Panc1 (cell line): ENCODE measurements around the gene PF4V1. TPM values are rescaled to one million over a fixed set of nuclear protein-coding genes. Genes with fewer than 3 reads are reported as not detected.

Experiments used
- ATAC-seq: fragments of 200-7000 bp; cut with Tn5 transposase; 2 replicates; pipeline ENCODE4 v1.9.1; 2020; ENCODE audit warnings: mild to moderate bottlenecking, moderate library complexity
- BruUV-seq: library from RNA; stranded (reverse); fragments of 400-500 nt; replicated peaks from 2 replicates; lab custom pipeline; 2021; lab: Mats Ljungman, UMichigan
- CTCF ChIA-PET: fragments of 300-600 bp; sonication (Branson Sonifier 250); formaldehyde crosslinking; loops from one replicate; lab custom pipeline; 2022; ENCODE audit warnings: antibody characterized with exemption; lab: Charles Lee
- POLR2A ChIA-PET: fragments of 300-600 bp; sonication (Branson Sonifier 250); formaldehyde crosslinking; loops from one replicate; lab custom pipeline; 2022; ENCODE audit warnings: antibody characterized with exemption; lab: Charles Lee
- DNase-seq: peaks from one replicate; pipeline ENCODE4 v3.0.0-alpha.2; 2010; ENCODE audit warnings: low read depth, low spot score
- H3K27ac ChIP-seq: 2 replicates; pipeline ENCODE4 v1.5.1; 2011; ENCODE audit warnings: mild to moderate bottlenecking, low read length, inconsistent platforms
- H3K27me3 ChIP-seq: fragments of 200-500 bp; sonication (Bioruptor generic); 2 replicates; pipeline ENCODE4 v1.6.0; 2014; ENCODE audit warnings: low read length, inconsistent platforms; ENCODE audit not compliant: control insufficient read depth, insufficient read depth
- H3K36me3 ChIP-seq: fragments of 200-500 bp; sonication (Bioruptor generic); 2 replicates; pipeline ENCODE4 v1.5.1; 2014; ENCODE audit warnings: inconsistent platforms, mild to moderate bottlenecking, low read length, moderate library complexity; ENCODE audit not compliant: control insufficient read depth, insufficient read depth
- H3K4me1 ChIP-seq: 2 replicates; pipeline ENCODE4 v1.5.1; 2011; ENCODE audit warnings: inconsistent platforms, mild to moderate bottlenecking, low read length, moderate library complexity; ENCODE audit not compliant: control insufficient read depth, insufficient read depth
- H3K4me3 ChIP-seq, 2 experiments: 2 replicates each; pipeline ENCODE4 v1.5.1; 2011 to 2012; ENCODE audit warnings: low read depth in 2 of 2, low read length in 2 of 2, mild to moderate bottlenecking in 2 of 2, inconsistent platforms in 1 of 2, moderate library complexity in 1 of 2
- H3K9me3 ChIP-seq: fragments of 200-500 bp; sonication (Bioruptor generic); 2 replicates; pipeline ENCODE4 v1.5.1; 2014; ENCODE audit warnings: low read depth, mild to moderate bottlenecking, inconsistent platforms, low read length, moderate library complexity; ENCODE audit not compliant: control insufficient read depth, insufficient read depth
- CTCF ChIP-seq: fragments of 450-650 bp; IDR thresholded peaks from 2 replicates; pipeline ENCODE4 v1.5.1; 2017; ENCODE audit warnings: mild to moderate bottlenecking
- POLR2AphosphoS5 ChIP-seq: IDR thresholded peaks from 2 replicates; pipeline ENCODE4 v1.6.1; 2012; ENCODE audit warnings: mild to moderate bottlenecking, low read depth, low read length, moderate library complexity
- REST ChIP-seq, 2 experiments: IDR thresholded peaks; 2 replicates each; pipeline ENCODE4 v1.6.1; 2011 to 2012; ENCODE audit warnings: low read depth in 2 of 2, control low read depth in 1 of 2, low read length in 1 of 2, mild to moderate bottlenecking in 1 of 2, moderate library complexity in 1 of 2; ENCODE audit not compliant: insufficient read depth in 1 of 2
- SIN3A ChIP-seq: IDR thresholded peaks from 2 replicates; pipeline ENCODE4 v1.6.1; 2012; ENCODE audit warnings: low read depth, mild to moderate bottlenecking, low read length, moderate library complexity, borderline replicate concordance; ENCODE audit not compliant: insufficient read depth
- TCF7L2 ChIP-seq: IDR thresholded peaks from 2 replicates; pipeline ENCODE4 v1.6.1; 2011; ENCODE audit warnings: mild to moderate bottlenecking, low read depth, low read length, inconsistent platforms
- in situ Hi-C: cut with HindIII; loops from 2 replicates; pipeline ENCODE4 v1.10.0; 2016; ENCODE audit warnings: low sequenced_read_pairs, low pct_unique_long_range_greater_than_20kb
- intact Hi-C: fragments of 100-400 bp; cut with micrococcal nuclease; formaldehyde crosslinking; loops from one replicate; pipeline ENCODE4 v1.10.0; 2022; ENCODE audit not compliant: unreplicated experiment
- total RNA-seq: library from RNA; stranded (reverse); gene quantifications from one replicate; pipeline ENCODE4 v1.2.1, GENCODE V29; 2021; ENCODE audit not compliant: unreplicated experiment

The PF4V1 gene
- total RNA-seq, 1 experiment from 2014 or later: 0.51 TPM

DNA sequence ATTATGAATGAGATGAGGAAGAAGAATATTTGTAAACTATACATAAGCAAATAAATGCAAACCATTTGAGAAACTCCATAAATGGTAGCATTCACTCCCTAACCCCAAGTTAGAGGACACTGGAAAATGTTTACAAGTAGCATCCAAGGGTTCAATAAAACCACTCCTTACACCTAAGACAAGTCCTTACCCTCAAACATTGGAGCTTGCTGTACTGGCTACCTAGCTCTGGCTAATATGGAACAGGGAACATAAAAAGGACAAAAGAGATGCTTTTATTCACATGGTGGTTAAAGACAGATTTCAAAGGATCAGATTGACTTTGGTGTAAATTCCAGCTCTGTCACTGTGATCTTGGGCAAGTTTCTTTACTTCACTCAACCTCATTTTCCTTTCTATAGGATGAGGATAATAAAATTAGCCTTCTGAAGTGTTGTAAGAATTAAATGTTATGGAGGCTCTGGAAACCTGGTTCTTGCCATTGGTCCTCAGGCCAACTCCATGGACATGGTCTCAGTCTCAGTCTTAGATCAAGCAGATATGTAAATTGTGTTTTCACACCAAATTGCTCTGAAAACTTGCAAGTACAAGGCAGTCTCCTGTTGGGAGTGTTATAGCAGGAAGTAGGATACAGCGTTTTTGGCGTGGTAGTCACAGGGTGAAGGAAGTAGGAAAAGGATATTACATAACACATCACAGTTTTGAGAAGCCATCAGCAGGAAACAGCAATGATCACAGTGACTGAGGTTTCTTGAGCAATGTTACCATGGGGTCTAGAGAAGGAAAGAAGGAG, 19.4 kb downstream of the PF4V1 start:
- BruUV-seq: no TSS peak
- intact Hi-C loops (loop anchor here (5.0 kb wide), 1 partner anchor 45 kb away; no protein-coding TSS in a partner anchor), in situ Hi-C loops (no loop called here)
- Histone ChIP-seq H3K9me3 (no peaks in the 10 kb centered on the region), H3K27ac (no peak overlapping the region), H3K27me3 (no peaks in the 10 kb centered on the region), H3K4me3 (no peak overlapping the region), H3K36me3 (no peaks in the 10 kb centered on the region), H3K4me1 (peaks cover 5% of the 10 kb centered on the region)
- TF ChIP-seq TCF7L2 (no peak), POLR2AphosphoS5 (peak; percentile 46; the same call in 1 of the 2 replicates)
- no peak for DNase-seq
- ATAC-seq: no peak
- ChIA-PET POLR2A (interaction anchor here (0.6 kb wide), 1 partner anchor 191 kb away, joined by 8 read pairs; no protein-coding TSS in a partner anchor), CTCF (no interaction called here)

GRCh38 chr4:73874386-73874785, 21.3 kb downstream of the PF4V1 start:
- ChIA-PET POLR2A (no interaction called here), CTCF (no interaction called here)
- DNase-seq: no peak
- in situ Hi-C loops: no loop called here
- TF ChIP-seq CTCF (no peak), SIN3A (no peak), TCF7L2 (no peak), POLR2AphosphoS5 (no peak), REST (IDR thresholded peaks at IDR 0.05; ENCODE audit: insufficient read depth in 1 of 2, low read depth in 2 of 2, low read length in 1 of 2) (no peak)
- Histone ChIP-seq H3K4me3 (no peak overlapping the region), H3K36me3 (no peaks in the 10 kb centered on the region), H3K4me1 (no peaks in the 10 kb centered on the region; the same call in 1 of the 2 replicates), H3K27ac (no peak overlapping the region), H3K27me3 (no peaks in the 10 kb centered on the region), H3K9me3 (no peaks in the 10 kb centered on the region)
- ATAC-seq: no peak
- BruUV-seq: no TSS peak
- intact Hi-C loops: loop anchor here (5.0 kb wide), 1 partner anchor 43 kb away; no protein-coding TSS in a partner anchor

DNA sequence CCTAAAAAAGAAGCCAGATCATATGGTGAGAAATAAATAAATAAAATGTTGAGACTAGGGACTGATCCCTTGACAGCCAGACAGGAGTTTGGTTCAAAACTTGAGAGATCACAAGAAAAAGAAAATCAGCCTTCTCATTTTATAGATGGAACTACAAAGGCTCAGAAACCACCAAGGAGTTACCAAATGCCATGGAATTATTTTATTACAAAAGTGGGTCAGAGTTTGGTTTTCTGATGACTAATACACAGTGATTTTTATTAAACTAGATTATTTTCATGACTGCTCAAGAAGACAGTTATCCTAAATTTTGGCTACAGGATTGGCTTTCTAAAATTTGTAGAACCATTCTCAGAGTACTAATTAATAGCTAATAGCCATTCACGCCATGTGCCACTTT, 22.3 kb downstream of the PF4V1 start:
- Histone ChIP-seq H3K4me3 (no peak overlapping the region), H3K4me1 (no peaks in the 10 kb centered on the region; the same call in 1 of the 2 replicates), H3K36me3 (no peaks in the 10 kb centered on the region), H3K27ac (no peak overlapping the region), H3K9me3 (no peaks in the 10 kb centered on the region), H3K27me3 (no peaks in the 10 kb centered on the region)
- in situ Hi-C loops: no loop called here
- BruUV-seq: no TSS peak
- TF ChIP-seq CTCF (no peak), REST (IDR thresholded peaks at IDR 0.05; ENCODE audit: insufficient read depth in 1 of 2, low read depth in 2 of 2, low read length in 1 of 2) (no peak), SIN3A (no peak), POLR2AphosphoS5 (no peak), TCF7L2 (no peak)
- DNase-seq (no peak), ATAC-seq (no peak)
- POLR2A ChIA-PET: no interaction called here
- CTCF ChIA-PET: no interaction called here
- intact Hi-C loops: no loop called here
